HG03354 (cell line): ENCODE data around the gene FAM13C.

Experiments
- ATAC-seq: cut with Tn5 transposase; IDR thresholded peaks from one replicate; pipeline ENCODE4 v1.9.1; 2021; ENCODE audit warnings: mild to moderate bottlenecking; ENCODE audit not compliant: unreplicated experiment, poor library complexity, severe bottlenecking

The FAM13C gene

DNA sequence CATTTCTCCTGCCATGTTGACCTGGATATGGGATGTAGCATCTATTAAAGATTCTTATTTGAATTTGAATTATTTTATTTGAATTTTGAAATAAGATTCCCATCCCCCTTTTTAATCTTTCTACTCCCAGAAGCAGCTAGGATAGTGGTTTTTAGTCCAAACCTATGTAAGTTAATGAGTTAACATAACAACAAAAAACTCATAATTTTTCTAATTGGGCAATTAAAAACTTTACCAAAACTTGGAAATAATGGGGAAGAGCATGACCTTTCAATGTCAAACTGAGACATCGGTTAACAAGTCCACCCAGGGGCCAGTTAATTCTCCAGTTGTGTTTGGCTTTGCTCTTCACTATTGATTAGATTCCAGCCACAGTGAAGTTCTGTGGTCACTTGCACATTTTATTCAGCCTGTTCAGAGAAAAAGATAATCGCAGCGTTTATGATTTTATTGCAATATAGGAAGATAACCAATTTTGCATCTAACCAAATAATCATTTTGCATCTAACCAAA is 1.2 kb upstream of the FAM13C start:
- no peak for ATAC-seq

DNA sequence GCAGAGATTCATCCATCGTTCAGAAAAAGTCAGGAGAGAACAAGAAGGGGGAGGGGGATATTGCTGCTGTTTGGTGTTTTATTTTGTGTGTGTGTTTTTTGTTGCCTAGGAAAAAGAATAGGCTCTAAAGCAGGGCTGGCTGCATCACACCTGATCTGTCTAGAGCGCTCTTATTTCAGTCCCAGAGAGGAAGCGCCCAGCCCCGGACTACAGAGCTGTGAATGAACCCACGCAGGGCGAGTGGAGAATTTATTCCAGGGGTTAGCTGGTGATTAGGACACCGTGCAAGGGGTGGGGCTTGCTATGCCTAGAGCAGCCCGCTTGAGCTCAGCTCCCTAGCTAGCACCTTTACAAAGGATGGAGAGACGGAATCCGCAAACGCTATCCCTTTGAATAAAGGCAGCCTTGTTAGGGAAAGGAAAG is 621 bp upstream of the FAM13C start:
- peak; percentile 33 for ATAC-seq

DNA sequence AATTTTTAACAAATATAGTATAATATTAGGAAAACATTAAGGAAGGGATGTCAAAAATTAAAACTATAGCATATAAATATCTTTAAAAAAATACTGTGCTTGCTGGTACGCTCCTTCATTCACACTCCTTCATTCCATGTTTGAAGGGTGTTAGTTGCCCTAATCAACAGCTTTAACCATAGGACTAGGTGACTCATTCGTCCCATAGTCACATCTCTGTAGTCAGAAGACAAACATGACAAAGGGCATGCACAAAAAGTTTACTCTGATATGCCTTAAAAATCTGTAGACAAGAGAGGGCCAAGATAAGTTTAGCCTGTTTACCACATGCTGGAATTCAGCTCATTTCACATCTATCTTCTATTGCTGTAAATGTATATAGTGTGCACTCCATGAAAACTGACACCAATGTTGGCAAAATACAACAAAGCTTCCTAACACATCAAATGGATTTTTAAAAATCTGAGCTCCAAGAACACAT is 646 bp downstream of the FAM13C start:
- no peak for ATAC-seq

DNA sequence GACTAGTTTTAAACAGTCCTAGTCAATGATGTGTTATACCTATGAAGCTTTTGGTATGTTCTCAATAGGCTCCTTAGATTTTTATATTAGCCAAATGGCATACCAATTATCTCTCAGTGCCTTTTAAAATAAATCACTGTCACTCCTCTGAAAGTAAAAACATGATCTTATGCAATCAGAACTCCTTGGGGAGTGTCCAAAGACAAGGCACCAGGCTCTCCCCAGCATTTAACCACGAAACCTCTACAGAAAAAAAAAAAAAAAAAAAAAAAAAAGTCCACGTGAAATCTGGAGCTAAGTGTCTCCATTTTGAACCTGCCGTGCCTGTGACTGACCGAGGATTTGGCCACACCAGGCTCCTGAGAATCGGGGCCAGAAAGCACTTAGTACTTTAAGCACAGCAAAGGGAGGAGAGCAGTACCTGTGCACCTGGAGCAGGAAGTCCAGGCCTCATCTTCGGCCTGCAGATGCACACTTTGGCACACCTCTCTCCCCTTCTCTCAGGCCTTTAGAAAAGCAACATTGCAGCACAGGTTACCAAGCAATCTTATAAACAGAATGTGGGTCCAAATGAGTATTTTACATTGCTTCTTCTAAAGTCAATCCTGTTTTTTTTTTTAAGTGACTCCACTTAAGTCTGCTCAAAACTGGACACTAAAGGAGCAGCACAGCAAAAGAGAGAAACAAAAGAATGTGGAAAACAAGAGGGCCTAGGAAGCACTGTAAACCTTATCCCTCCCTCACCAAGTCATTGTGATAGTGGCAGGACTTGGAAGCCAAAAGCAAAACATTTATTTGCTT is 1.5 kb downstream of the FAM13C start:
- ATAC-seq = no peak

DNA sequence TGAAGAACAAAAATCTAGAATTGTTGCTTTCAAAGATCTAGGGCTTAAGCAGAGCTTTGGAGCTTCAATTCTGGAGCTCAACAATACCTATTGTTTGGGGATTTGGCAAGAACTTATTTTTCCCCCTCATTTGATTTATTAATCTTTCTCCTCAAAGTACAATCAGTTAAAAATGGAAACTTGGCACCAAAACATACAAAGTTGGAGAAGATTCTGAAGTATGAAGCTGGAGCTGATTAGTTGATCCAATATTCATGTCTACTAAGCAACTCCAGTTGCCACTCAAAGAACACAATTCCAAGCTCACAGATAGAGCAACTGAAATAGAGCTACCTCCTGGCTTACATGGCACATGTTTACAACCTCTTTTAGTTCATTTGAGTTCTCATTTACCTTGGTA is 3.8 kb downstream of the FAM13C start:
- ATAC-seq = no peak

DNA sequence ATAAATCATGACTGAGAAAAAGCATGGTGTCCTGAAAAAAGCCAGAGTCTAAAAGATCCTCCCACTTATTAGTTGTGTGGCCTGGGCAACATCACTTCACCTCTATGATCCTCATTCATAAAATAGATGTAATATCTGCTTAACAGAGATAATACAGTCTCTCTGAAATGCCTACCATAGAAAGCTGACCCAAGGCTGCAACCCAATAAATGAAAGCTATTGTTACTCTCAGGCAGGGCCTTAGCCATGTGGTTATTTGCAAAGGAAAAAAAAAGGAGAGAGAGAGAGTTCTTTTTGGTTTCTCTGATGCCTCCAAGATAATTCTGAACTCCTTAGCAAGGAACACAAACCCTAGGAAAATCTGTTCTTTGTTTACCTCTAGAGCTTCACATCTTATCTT is 7.9 kb downstream of the FAM13C start:
- ATAC-seq = no peak

DNA sequence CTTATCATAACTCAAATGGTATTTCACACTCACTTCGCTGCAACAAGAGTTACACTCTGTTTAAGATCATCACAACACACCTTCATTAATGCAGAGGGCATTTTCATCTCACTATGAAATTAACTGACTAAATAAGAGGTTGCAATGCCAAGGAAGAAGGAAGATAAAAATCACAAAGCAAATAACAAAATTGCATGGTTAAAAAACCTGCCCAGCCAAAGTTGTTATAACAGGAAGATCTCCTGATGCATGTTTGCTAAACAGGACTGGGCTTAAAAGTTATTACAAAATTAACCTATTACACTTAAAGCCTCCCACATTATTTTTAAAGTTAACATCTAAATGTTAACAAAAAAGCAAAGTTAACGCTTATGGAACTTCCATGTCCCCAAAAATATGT is 11.8 kb downstream of the FAM13C start:
- no peak for ATAC-seq

DNA sequence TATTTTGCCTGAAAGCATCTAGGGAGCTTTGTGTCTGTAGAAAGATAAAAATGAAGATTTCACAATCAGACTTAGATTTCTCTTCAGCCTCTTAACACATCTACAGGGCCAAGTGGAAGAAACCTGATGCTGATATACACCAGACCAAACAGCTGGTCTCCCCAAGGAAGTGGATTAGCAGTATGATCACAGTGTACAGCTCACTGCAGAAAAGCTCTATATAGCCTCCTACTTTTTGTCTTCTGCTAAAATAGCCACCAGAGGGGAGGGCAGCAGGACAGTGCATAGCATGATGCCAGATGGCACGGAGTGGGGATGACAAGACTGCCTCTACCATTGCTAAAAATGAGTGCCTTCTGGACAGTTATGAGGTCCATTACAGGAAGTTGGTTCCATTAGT is 16.0 kb downstream of the FAM13C start:
- ATAC-seq = no peak

DNA sequence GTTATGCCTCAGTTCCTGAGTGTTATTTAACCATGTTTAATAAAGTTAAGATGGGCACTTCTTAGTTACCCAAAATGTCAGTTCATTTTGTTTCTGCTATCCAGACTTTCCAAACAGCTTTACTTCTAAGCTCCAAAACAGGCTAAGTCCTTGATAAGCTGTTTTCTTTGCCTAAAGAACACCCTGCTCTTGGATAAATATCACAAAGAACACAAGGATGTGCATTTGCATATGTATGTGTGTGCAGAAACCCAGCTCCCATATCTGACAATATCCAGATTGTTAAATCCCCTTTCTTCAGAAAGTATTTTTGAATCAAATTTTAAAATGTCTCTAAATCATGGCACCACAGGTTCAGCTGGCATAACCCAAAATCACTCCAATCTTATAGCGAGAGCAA is 19.6 kb downstream of the FAM13C start:
- ATAC-seq = no peak

DNA sequence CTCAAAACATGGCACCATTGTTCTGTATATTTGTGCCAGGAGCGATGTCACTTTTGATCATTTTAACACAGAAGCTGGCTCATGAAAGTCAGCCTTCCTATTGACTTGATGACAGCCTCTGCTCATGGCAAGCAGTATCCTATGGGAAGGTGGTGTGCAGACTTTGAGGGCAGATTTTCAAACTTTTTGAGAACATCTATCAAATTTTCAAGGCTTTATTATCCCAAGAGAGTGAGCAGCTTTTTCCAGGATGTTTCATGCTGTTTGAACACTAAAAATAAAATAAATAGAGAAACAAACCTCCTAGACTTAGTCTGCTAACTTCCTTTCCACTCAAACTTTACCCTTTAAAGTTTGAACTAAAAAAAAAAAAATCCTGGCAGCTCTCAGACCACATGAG is 20.3 kb downstream of the FAM13C start:
- no peak for ATAC-seq

DNA sequence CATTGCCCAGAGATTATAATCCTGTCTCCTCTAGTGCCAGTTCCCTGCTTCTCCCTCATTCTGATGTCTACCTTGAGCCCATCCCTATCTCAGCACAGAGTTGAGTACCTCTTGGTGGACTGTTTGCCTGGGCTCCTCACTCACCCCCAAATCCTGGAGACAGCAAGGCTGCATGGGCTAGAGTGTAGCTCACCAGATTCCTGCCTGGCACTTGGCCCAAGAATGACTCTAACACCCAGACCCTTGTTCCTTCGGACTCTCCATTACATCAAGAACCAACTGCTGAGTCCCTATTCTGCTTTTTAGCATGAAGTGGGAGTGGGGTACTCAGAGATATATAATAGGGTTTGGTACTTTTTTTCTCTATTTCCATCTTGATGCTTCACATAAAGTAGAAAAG is 22.1 kb downstream of the FAM13C start:
- no peak for ATAC-seq

DNA sequence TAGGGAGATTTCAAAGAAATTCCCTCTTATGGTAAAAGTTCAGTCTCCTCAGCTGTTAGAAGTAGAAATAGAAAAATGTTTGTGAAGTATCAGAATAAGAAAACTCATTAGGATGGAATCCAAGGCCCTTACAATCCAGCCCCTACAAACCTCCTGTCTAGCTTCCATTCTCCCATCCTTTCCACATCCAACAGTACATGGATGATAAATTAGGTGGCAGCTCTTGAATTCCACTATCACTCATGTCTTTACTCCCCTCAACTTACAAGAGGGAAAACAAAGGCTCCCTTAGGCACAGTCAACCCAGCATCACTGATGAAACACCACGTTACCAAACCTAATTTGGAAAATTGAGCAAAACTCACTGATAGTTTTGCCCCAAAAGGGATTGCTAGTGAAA is 23.0 kb downstream of the FAM13C start:
- ATAC-seq = no peak

DNA sequence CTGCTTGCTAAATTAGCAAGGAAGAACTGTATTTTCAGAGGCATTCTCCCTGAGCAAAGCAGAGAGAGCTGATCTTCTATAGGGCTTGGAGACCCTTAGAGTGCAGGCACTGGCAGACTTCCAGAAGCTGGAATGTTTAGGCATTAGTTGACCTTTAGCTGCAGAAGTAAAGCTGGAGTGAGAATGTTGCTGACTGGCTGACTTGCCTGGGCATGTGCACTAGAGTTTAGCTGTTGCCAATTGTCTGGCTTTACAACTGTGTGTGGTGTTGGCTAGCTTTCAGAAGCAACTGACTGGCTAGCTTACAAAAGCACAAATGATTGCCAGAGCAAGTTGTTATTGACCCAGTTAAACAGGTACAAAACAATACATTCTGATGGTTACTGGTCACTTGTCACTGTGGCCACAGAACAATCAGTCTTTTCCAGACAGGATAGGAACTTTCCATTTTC is 25.1 kb downstream of the FAM13C start:
- no peak for ATAC-seq

DNA sequence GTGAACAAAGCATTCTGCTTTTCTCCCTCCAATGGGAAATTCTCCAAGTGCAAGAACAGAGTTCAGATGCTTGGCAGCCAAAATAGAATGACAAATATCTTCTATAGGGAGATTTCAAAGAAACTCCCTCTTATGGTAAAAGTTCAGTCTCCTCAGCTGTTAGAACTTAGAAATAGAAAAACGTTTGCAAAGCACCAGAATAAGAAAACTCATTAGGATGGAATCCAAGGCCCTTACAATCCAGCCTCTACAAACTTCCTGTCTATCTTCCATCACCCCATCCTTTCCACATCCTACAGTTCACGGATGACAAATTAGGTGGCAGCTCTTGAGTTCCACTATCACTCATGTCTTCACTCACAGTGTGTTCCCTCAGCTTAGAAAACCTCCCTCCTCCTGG is 25.7 kb downstream of the FAM13C start:
- ATAC-seq = no peak

DNA sequence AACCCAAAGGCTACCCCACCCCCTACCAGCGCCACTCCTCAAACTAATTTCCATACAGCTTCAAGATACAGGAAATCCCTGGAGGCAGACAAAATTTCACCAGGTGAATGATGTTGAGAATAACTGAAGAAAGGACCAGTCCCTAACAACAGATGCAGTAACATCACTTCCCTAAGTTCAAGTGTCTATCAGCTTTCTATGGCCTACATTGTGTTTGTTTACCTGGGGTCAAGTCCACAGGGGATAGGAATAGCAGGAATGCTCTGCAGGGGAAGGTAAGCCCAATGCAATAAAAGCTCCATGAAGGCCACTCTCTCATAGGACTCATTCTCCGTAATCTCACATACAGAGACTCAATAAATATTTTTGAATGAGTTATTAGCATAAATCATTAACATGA is 26.9 kb downstream of the FAM13C start:
- ATAC-seq = no peak

DNA sequence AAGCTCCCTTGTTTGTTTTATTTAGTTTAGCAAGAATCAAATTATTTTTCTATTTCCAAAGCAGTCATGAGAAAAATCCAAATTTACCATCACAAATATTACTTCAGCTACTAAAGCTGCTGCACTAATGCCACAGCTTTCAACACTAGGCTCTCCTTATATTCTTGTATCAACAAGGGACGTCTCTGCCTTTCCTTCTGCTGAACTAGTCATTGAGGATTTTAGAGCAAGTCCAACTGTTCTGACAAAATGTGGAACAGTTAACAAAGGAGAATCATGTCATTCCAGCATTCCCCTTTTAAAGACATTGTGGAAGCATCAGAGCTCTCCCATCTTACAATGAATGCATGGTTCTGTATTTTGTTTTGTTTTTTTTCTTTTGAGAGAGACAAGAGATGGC is 28.6 kb downstream of the FAM13C start:
- ATAC-seq = no peak

DNA sequence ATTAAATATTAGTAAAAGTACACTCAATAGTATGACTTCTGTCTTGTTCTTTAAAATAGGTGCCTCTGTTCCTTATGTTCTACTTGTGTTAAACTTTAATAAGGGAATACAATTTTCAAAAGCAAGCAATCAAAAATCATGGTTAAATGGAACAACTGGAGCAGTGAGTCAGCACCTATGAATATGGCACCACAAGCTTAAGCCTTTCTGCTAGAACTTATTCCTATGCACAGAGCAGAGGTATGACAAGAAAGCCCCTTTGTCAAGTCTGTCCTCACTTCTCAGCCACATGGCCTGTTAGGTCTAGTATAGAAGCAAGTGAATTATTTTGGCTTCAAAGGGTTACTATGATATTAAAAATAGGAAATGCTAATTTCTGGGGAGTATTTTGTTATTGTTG is 29.8 kb downstream of the FAM13C start:
- ATAC-seq = no peak

DNA sequence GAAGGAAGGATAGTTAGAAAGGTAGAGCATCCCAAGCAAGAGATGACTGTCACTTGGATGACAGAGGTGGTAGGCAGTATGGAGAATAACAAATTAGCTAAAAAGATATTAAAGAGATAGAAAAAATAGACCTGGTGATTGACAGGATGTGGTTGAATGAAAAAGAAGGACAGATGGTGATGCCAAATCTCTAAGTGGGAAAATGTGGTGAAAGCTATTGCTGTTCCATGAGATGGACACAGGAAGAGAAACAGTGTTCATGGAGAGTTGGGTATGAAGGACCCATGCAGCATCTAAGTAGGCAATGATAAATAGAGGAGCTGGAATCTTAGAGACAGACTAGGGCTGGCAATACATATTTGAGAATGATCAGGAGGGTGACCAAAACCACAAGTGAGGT is 30.7 kb downstream of the FAM13C start:
- no peak for ATAC-seq

DNA sequence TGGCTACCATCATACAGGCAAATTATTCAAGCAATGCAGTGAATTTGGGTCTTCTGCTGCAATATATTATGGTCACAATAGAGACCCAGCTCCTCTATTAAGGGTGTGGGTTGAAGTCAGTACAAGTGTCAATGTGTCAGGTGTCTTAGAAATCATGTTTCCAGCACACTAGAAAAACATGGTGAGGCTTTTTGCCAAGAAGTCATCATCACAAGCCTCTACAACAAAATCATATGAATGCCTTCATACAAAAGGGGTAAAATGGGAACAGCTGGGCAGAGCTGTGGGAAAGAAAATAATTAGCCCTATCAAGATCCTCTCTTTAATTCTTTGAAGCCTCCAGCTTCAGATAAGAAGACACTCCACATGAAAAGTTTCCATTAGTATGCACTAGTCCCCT is 37.2 kb downstream of the FAM13C start:
- no peak for ATAC-seq

DNA sequence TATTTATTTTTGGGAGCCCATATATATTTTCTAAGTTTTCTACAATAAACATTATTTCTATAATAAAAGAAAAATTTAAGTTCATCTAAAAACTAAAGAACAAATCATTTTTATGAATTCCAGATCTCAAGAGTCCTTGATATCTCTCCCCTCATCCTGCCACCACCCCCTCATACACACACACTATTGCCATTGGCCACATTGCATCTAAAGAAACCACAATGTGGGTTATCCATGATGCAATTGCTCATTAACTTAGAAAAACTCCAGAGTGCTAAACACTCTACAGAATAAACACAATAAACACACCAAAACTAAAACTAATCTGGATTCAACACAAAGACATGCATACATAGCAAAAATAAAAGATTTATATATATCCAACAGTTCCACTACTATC is 37.8 kb downstream of the FAM13C start:
- no peak for ATAC-seq

DNA sequence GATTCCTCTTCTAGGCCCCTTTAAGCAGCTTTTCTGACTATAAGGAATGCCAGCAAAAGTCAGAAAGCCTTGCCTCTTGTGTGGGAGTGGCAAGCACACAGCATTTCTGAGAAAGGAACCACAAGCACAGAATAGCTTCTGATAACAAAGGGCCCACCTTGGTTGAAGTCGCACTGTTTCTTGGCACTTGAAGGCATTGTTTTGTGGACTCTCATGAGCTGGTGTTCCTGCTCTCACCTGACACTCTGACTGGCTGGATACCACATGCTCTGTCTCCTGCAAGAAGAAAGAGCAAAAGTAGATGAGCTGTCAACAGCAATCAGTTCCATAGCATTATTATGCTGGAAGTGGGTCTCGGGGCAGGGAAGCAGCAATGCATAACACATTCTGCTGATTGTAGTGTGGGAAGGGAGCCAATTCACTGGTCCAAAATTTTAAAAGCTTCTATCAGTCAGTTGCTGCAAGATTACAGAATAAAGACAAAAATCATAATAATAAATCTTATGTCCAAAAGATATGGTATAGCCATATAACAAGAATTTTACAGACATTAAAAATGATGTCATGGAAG is 38.4 kb downstream of the FAM13C start:
- no peak for ATAC-seq
